Common myeloid progenitor, CD34-positive (primary cell): ENCODE results near the gene RPP30.
"Not testable (repeated sequence)": the region's sequence is repeated elsewhere in the genome, so short reads cannot be mapped to it uniquely, and the experiment has no call there.

Source experiments
- CTCF ChIA-PET: fragments of 350-600 bp; sonication (Branson Sonifier 250); formaldehyde crosslinking; loops from one replicate; lab custom pipeline; 2021; ENCODE audit warnings: antibody characterized with exemption; lab: Charles Lee
- POLR2A ChIA-PET: fragments of 350-600 bp; sonication (Branson Sonifier 250); formaldehyde crosslinking; loops from one replicate; lab custom pipeline; 2021; ENCODE audit warnings: antibody characterized with exemption; lab: Charles Lee
- DNase-seq, 3 donors: peaks; one replicate each; pipeline versions ENCODE4 v3.0.0 to v3.0.0-alpha.2; 2013
- H3K27ac ChIP-seq, 2 experiments: 1 replicate in 1 of 2; 2 replicates in 1 of 2; pipeline ENCODE4 v1.7.0; 2013; ENCODE audit warnings: inconsistent platforms in 2 of 2, low read length in 2 of 2, mild to moderate bottlenecking in 2 of 2, low read depth in 1 of 2, moderate library complexity in 1 of 2; ENCODE audit not compliant: severe bottlenecking in 2 of 2, insufficient read depth in 1 of 2, poor library complexity in 1 of 2
- H3K27me3 ChIP-seq, 5 experiments: replicated peaks in 2 of 5; 1 replicate in 3 of 5; 2 replicates in 2 of 5; pipeline versions ENCODE4 v1.6.1 to v1.7.0; 2013; ENCODE audit warnings: low read length in 4 of 5, mild to moderate bottlenecking in 2 of 5, moderate library complexity in 2 of 5, inconsistent platforms in 1 of 5; ENCODE audit not compliant: insufficient read depth in 5 of 5, control insufficient read depth in 4 of 5
- H3K36me3 ChIP-seq, 4 experiments: 1 replicate in 2 of 4; 2 replicates in 2 of 4; pipeline versions ENCODE4 v1.6.1 to v1.7.0; 2013; ENCODE audit warnings: low read length in 3 of 4, control low read depth in 1 of 4, mild to moderate bottlenecking in 1 of 4; ENCODE audit not compliant: control insufficient read depth in 4 of 4, insufficient read depth in 4 of 4
- H3K4me1 ChIP-seq, 4 experiments: 1 replicate in 3 of 4; 2 replicates in 1 of 4; pipeline versions ENCODE4 v1.6.1 to v1.7.1; 2013; ENCODE audit warnings: low read length in 3 of 4, mild to moderate bottlenecking in 3 of 4, control low read depth in 1 of 4, inconsistent platforms in 1 of 4, moderate library complexity in 1 of 4; ENCODE audit not compliant: control insufficient read depth in 4 of 4, insufficient read depth in 4 of 4; ENCODE audit errors: control extremely low read depth in 1 of 4
- H3K4me3 ChIP-seq, 7 experiments: 1 replicate in 4 of 7; 2 replicates in 3 of 7; pipeline versions ENCODE4 v1.5.1 to v1.7.0; 2013; ENCODE audit warnings: mild to moderate bottlenecking in 7 of 7, low read length in 6 of 7, moderate library complexity in 6 of 7, inconsistent platforms in 2 of 7, low read depth in 2 of 7, control low read depth in 1 of 7; ENCODE audit not compliant: insufficient read depth in 4 of 7, control insufficient read depth in 1 of 7; ENCODE audit errors: extremely low read depth in 1 of 7
- H3K9me3 ChIP-seq, 5 experiments: 1 replicate in 4 of 5; 2 replicates in 1 of 5; pipeline versions ENCODE4 v1.6.1 to v1.7.1; 2013; ENCODE audit warnings: low read length in 4 of 5, mild to moderate bottlenecking in 2 of 5, inconsistent platforms in 1 of 5, low read depth in 1 of 5, moderate library complexity in 1 of 5; ENCODE audit not compliant: control insufficient read depth in 4 of 5, insufficient read depth in 2 of 5; ENCODE audit errors: control extremely low read depth in 1 of 5
- WGBS: methylation state at CpG from one replicate; pipeline ENCODE4 v1.1.5; 2013; ENCODE audit not compliant: insufficient coverage; 5-methylcytosine and 5-hydroxymethylcytosine counted together

RPP30 gene

GRCh38 chr10:90937645-90938258 lies 66.0 kb downstream of the RPP30 start:
- no peak for DNase-seq
- Histone ChIP-seq H3K27ac (no peak overlapping the region), H3K36me3 (no peaks in the 10 kb centered on the region), H3K27me3 (no peaks in the 10 kb centered on the region), H3K4me1 (no peaks in the 10 kb centered on the region), H3K9me3 (no peaks in the 10 kb centered on the region), H3K4me3 (no peak overlapping the region)
- POLR2A ChIA-PET: no interaction called here
- WGBS: 100% methylated on average over 2 of the region's 8 CpGs
- CTCF ChIA-PET: interaction anchor here (1.6 kb wide), 1 partner anchor 11 kb away, joined by 3 read pairs; no protein-coding TSS in a partner anchor

- WGBS: 100% methylated on average over 1 of the region's 1 CpG
- Histone ChIP-seq H3K27ac (no peak overlapping the region), H3K36me3 (no peaks in the 10 kb centered on the region), H3K27me3 (no peaks in the 10 kb centered on the region), H3K9me3 (no peaks in the 10 kb centered on the region), H3K4me3 (no peak overlapping the region), H3K4me1 (no peaks in the 10 kb centered on the region)
- ChIA-PET POLR2A (no interaction called here), CTCF (no interaction called here)
- DNase-seq: no peak
Measured at GRCh38 chr10:90939116-90939515, 67.3 kb downstream of the RPP30 start.

GRCh38 chr10:90939648-90940047 lies 67.9 kb downstream of the RPP30 start:
- DNase-seq: no peak
- no peaks in the 10 kb centered on the region for H3K9me3 ChIP-seq
- H3K27me3 ChIP-seq: no peaks in the 10 kb centered on the region
- H3K4me3 ChIP-seq: no peak overlapping the region
- CTCF ChIA-PET: no interaction called here
- WGBS: 100% methylated on average over 5 of the region's 6 CpGs
- no peaks in the 10 kb centered on the region for H3K36me3 ChIP-seq
- POLR2A ChIA-PET: no interaction called here
- no peak overlapping the region for H3K27ac ChIP-seq
- no peaks in the 10 kb centered on the region for H3K4me1 ChIP-seq

GRCh38 chr10:90942980-90943379 lies 71.2 kb downstream of the RPP30 start:
- POLR2A ChIA-PET, H3K4me3 ChIP-seq, H3K27ac ChIP-seq, CTCF ChIA-PET, H3K36me3 ChIP-seq, H3K9me3 ChIP-seq, DNase-seq, H3K27me3 ChIP-seq: not testable (repeated sequence)
- H3K4me1 ChIP-seq: peaks cover 0 to 16% (median 11%) of the 10 kb centered on the region in 4 experiments
- no CpG with 5 or more reads among the region's 3 CpGs for WGBS

GRCh38 chr10:90944749-90945148 lies 73.0 kb downstream of the RPP30 start:
- WGBS: no CpG with 5 or more reads among the region's 1 CpG
- Histone ChIP-seq H3K9me3 (no peaks in the 10 kb centered on the region), H3K4me3 (no peak overlapping the region), H3K4me1 (peaks cover 0 to 16% (median 11%) of the 10 kb centered on the region in 4 experiments), H3K27ac (no peak overlapping the region), H3K36me3 (no peaks in the 10 kb centered on the region), H3K27me3 (no peaks in the 10 kb centered on the region)
- ChIA-PET POLR2A (no interaction called here), CTCF (no interaction called here)
- DNase-seq: no peak

- no peak overlapping the region for H3K4me3 ChIP-seq
- 100% methylated on average over 3 of the region's 4 CpGs for WGBS
- ChIA-PET CTCF (interaction anchor here (1.5 kb wide), 1 partner anchor 35 kb away, joined by 4 read pairs; no protein-coding TSS in a partner anchor), POLR2A (no interaction called here)
- H3K27me3 ChIP-seq: no peaks in the 10 kb centered on the region
- DNase-seq: no peak
- H3K27ac ChIP-seq: no peak overlapping the region
- H3K9me3 ChIP-seq: no peaks in the 10 kb centered on the region
- H3K4me1 ChIP-seq: peaks cover 0 to 16% (median 11%) of the 10 kb centered on the region in 4 experiments
- H3K36me3 ChIP-seq: no peaks in the 10 kb centered on the region
Measured at GRCh38 chr10:90945491-90946070, 73.8 kb downstream of the RPP30 start.
